HG03045 (cell line): ENCODE data around the gene LOXL1.
"Not testable (repeated sequence)": the region's sequence is repeated elsewhere in the genome, so short reads cannot be mapped to it uniquely, and the experiment has no call there.

ENCODE experiments used
- ATAC-seq: cut with Tn5 transposase; IDR thresholded peaks from one replicate; pipeline ENCODE4 v1.9.1; 2021; ENCODE audit warnings: mild to moderate bottlenecking, moderate library complexity; ENCODE audit not compliant: unreplicated experiment

LOXL1 gene

GRCh38 chr15:73937296-73937695, 11.0 kb downstream of the LOXL1 start:
- no peak for ATAC-seq

GRCh38 chr15:73937726-73938125, 11.5 kb downstream of the LOXL1 start:
- ATAC-seq: no peak

- ATAC-seq: not testable (repeated sequence)
Measured at GRCh38 chr15:73938516-73938915, 12.3 kb downstream of the LOXL1 start.

GRCh38 chr15:73939138-73939537, 12.9 kb downstream of the LOXL1 start:
- ATAC-seq: no peak

GRCh38 chr15:73940061-73940981, 14.1 kb downstream of the LOXL1 start:
- no peak for ATAC-seq

- no peak for ATAC-seq
Measured at GRCh38 chr15:73941044-73941443, 14.8 kb downstream of the LOXL1 start.

- ATAC-seq: no peak
Measured at GRCh38 chr15:73941449-73941848, 15.2 kb downstream of the LOXL1 start.

- no peak for ATAC-seq
Measured at GRCh38 chr15:73941871-73942635, 15.8 kb downstream of the LOXL1 start.

GRCh38 chr15:73942751-73943270, 16.5 kb downstream of the LOXL1 start:
- no peak for ATAC-seq

- no peak for ATAC-seq
Measured at GRCh38 chr15:73944161-73945129, 18.2 kb downstream of the LOXL1 start.

- no peak for ATAC-seq
Measured at GRCh38 chr15:73945130-73945508, 18.9 kb downstream of the LOXL1 start.

- no peak for ATAC-seq
Measured at GRCh38 chr15:73946046-73946721, 19.9 kb downstream of the LOXL1 start.

- no peak for ATAC-seq
Measured at GRCh38 chr15:73946795-73947370, 20.6 kb downstream of the LOXL1 start.

GRCh38 chr15:73947651-73948050, 21.4 kb downstream of the LOXL1 start:
- no peak for ATAC-seq

GRCh38 chr15:73948396-73948795, 22.1 kb downstream of the LOXL1 start:
- no peak for ATAC-seq

- no peak for ATAC-seq
Measured at GRCh38 chr15:73948982-73949381, 22.7 kb downstream of the LOXL1 start.

- ATAC-seq: no peak
Measured at GRCh38 chr15:73949496-73949895, 23.2 kb downstream of the LOXL1 start.

GRCh38 chr15:73950479-73950830, 24.2 kb downstream of the LOXL1 start:
- no peak for ATAC-seq

- ATAC-seq: no peak
Measured at GRCh38 chr15:73950831-73951561, 24.7 kb downstream of the LOXL1 start.
